SU-DHL-6 (cell line): ENCODE measurements around the gene THSD7B.

Experiments
- H2AFZ ChIP-seq: fragments of 200-600 bp; sonication (generic); 2 replicates; pipeline ENCODE4 v1.6.1; 2014; ENCODE audit warnings: low read depth, mild to moderate bottlenecking, moderate library complexity, mixed read lengths, antibody characterized with exemption, low read length; ENCODE audit not compliant: severe bottlenecking
- H3F3A ChIP-seq: fragments of 200-600 bp; shearing (Covaris generic); 2 replicates; pipeline ENCODE4 v1.6.0; 2016; ENCODE audit warnings: antibody characterized with exemption, mild to moderate bottlenecking; ENCODE audit not compliant: insufficient read depth
- H3K27ac ChIP-seq: fragments of 200-600 bp; sonication (generic); 2 replicates; pipeline ENCODE4 v1.5.1; 2016; ENCODE audit warnings: low read depth, mild to moderate bottlenecking, low read length, moderate library complexity, mixed read lengths
- H3K27me3 ChIP-seq: fragments of 200-600 bp; sonication (generic), shearing (Covaris generic); 2 replicates; pipeline ENCODE4 v1.6.0; 2014; ENCODE audit warnings: mild to moderate bottlenecking, low read length
- H3K36me3 ChIP-seq: fragments of 200-600 bp; sonication (generic); 2 replicates; pipeline ENCODE4 v1.6.1; 2014; ENCODE audit warnings: mild to moderate bottlenecking, low read length, mixed read lengths
- H3K4me2 ChIP-seq: fragments of 300-600, 200-600 bp; shearing (Covaris generic), sonication (generic); 2 replicates; pipeline ENCODE4 v1.6.0; 2014; ENCODE audit warnings: low read length, low read depth, mild to moderate bottlenecking; ENCODE audit not compliant: poor library complexity, severe bottlenecking
- H3K4me3 ChIP-seq: fragments of 200-600 bp; sonication (generic); 2 replicates; pipeline ENCODE4 v1.5.1; 2014; ENCODE audit warnings: antibody characterized with exemption, low read length, mild to moderate bottlenecking, mixed read lengths; ENCODE audit not compliant: insufficient read depth, poor library complexity, severe bottlenecking
- H3K79me2 ChIP-seq: fragments of 200-600 bp; sonication (generic); 2 replicates; pipeline ENCODE4 v1.6.1; 2014; ENCODE audit warnings: mild to moderate bottlenecking, low read length, moderate library complexity; ENCODE audit not compliant: insufficient read depth
- H3K9ac ChIP-seq: fragments of 200-600 bp; sonication (generic); 2 replicates; pipeline ENCODE4 v1.7.0; 2014; ENCODE audit warnings: mild to moderate bottlenecking, low read length
- H3K9me2 ChIP-seq: fragments of 200-600 bp; sonication (generic); replicated peaks from 2 replicates; pipeline ENCODE4 v1.6.1; 2014; ENCODE audit warnings: low read length; ENCODE audit not compliant: insufficient read depth
- H3K9me3 ChIP-seq: fragments of 200-600 bp; sonication (generic); 2 replicates; pipeline ENCODE4 v1.6.1; 2014; ENCODE audit warnings: low read length, mixed read lengths; ENCODE audit not compliant: insufficient read depth
- H4K20me1 ChIP-seq: fragments of 200-600 bp; sonication (generic); 2 replicates; pipeline ENCODE4 v1.6.1; 2014; ENCODE audit warnings: low read depth, mild to moderate bottlenecking, antibody characterized with exemption, low read length, moderate library complexity, mixed read lengths
- CTCF ChIP-seq: fragments of 200-600 bp; sonication (generic); IDR thresholded peaks from one replicate; pipeline ENCODE4 v1.5.1; 2017; ENCODE audit warnings: antibody characterized with exemption, mild to moderate bottlenecking, low read length, moderate library complexity; ENCODE audit not compliant: insufficient read depth, poor library complexity, severe bottlenecking
- EZH2phosphoT487 ChIP-seq: fragments of 200-600 bp; sonication (generic), shearing (Covaris generic); conservative IDR thresholded peaks from 2 replicates; pipeline ENCODE4 v1.6.1; 2018; ENCODE audit warnings: mild to moderate bottlenecking, antibody characterized with exemption, low read length, moderate library complexity, mixed read lengths

The THSD7B gene

DNA sequence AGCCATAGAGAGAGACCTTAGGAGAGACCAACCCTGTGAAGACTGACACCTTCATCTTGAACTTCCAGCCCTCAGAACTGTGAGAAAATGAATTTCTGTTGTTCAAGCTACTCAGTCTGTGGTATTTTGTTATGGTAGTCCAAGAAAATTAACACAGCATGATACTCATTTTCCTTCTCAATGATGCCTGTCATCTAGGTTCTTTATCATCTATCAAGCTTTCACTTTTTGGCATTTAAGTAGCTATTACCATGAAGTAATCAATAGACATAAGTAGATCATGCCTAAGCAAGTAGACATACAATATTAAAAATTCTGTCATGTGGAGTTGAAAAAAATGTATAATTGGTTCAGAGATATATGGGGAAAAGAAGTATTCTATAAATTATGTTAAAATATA lies 444.7 kb downstream of the THSD7B start:
- H3K79me2 ChIP-seq: no peaks in the 10 kb centered on the region
- H4K20me1 ChIP-seq: no peaks in the 10 kb centered on the region
- H3K4me3 ChIP-seq: no peak overlapping the region
- H3K4me2 ChIP-seq: no peak overlapping the region
- H3K27me3 ChIP-seq: no peaks in the 10 kb centered on the region
- H3K9me3 ChIP-seq: no peaks in the 10 kb centered on the region
- H3F3A ChIP-seq: no peaks in the 10 kb centered on the region
- no peaks in the 10 kb centered on the region for H3K36me3 ChIP-seq
- no peak overlapping the region for H2AFZ ChIP-seq
- H3K9me2 ChIP-seq: no peaks in the 10 kb centered on the region
- H3K27ac ChIP-seq: no peak overlapping the region
- TF ChIP-seq EZH2phosphoT487 (no peak), CTCF (no peak)
- H3K9ac ChIP-seq: no peak overlapping the region

DNA sequence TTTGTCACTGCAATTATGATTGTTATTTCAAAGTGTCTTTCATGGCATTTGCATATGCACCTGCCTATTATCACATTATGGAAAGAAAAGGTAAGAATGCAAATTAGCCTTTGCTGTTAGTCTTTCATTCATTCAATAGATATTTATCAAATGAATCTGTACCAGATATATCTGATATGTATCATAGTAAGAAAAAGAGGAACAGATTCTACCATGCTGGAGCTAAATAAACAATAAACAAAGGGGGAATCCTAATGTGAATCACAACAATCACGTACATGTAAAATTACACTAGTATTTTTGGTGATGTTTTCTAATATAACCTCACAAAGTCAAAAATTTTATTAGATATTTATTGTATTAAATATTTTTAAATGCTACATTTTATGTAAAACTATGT lies 446.4 kb downstream of the THSD7B start:
- TF ChIP-seq CTCF (no peak), EZH2phosphoT487 (no peak)

GRCh38 chr2:137220438-137220993 lies 455.2 kb downstream of the THSD7B start:
- H4K20me1 ChIP-seq: no peaks in the 10 kb centered on the region
- H3K9ac ChIP-seq: no peak overlapping the region
- H3F3A ChIP-seq: no peaks in the 10 kb centered on the region
- H3K36me3 ChIP-seq: no peaks in the 10 kb centered on the region
- H3K4me3 ChIP-seq: no peak overlapping the region
- H3K79me2 ChIP-seq: no peaks in the 10 kb centered on the region
- H3K27me3 ChIP-seq: no peaks in the 10 kb centered on the region
- TF ChIP-seq EZH2phosphoT487 (no peak), CTCF (no peak)
- no peaks in the 10 kb centered on the region for H3K9me2 ChIP-seq
- no peak overlapping the region for H3K4me2 ChIP-seq
- H2AFZ ChIP-seq: no peak overlapping the region
- H3K27ac ChIP-seq: no peak overlapping the region
- H3K9me3 ChIP-seq: no peaks in the 10 kb centered on the region

More for the DNA sequence above, 446.4 kb downstream of the THSD7B start:
- Histone ChIP-seq H3K9me3 (no peaks in the 10 kb centered on the region), H3F3A (no peaks in the 10 kb centered on the region), H3K36me3 (no peaks in the 10 kb centered on the region), H3K4me2 (no peak overlapping the region), H4K20me1 (no peaks in the 10 kb centered on the region), H2AFZ (no peak overlapping the region), H3K4me3 (no peak overlapping the region), H3K79me2 (no peaks in the 10 kb centered on the region), H3K9ac (no peak overlapping the region), H3K9me2 (no peaks in the 10 kb centered on the region), H3K27me3 (no peaks in the 10 kb centered on the region), H3K27ac (no peak overlapping the region)
